IMR-90 (cell line): ENCODE results near the gene DPH2.

Source experiments
- CHD1 ChIP-seq: IDR thresholded peaks from 2 replicates; pipeline ENCODE4 v1.6.1; 2012; ENCODE audit warnings: low read depth, low read length, improper control_type of control experiment
- CTCF ChIP-seq: conservative IDR thresholded peaks from 2 replicates; pipeline ENCODE4 v1.5.1; 2012; ENCODE audit warnings: mild to moderate bottlenecking, low read depth, low read length, improper control_type of control experiment
- ELK1 ChIP-seq: fragments of 150-350 bp; IDR thresholded peaks from 2 replicates; pipeline ENCODE4 v1.6.1; 2016; ENCODE audit warnings: low read depth, mild to moderate bottlenecking, low read length, moderate library complexity, borderline replicate concordance
- MXI1 ChIP-seq: IDR thresholded peaks from 2 replicates; pipeline ENCODE4 v1.6.1; 2012; ENCODE audit warnings: low read depth, mild to moderate bottlenecking, low read length, moderate library complexity, borderline replicate concordance
- POLR2A ChIP-seq: IDR thresholded peaks from 2 replicates; pipeline ENCODE4 v1.6.1; 2012; ENCODE audit warnings: mild to moderate bottlenecking, low read depth, low read length
- RCOR1 ChIP-seq: IDR thresholded peaks from 2 replicates; pipeline ENCODE4 v1.6.1; 2012; ENCODE audit warnings: mild to moderate bottlenecking, low read length, improper control_type of control experiment; ENCODE audit not compliant: insufficient replicate concordance
- RFX5 ChIP-seq: IDR thresholded peaks from 2 replicates; pipeline ENCODE4 v1.8.0; 2012; ENCODE audit warnings: low read depth, mild to moderate bottlenecking, low read length, moderate library complexity
- USF2 ChIP-seq: fragments of 150-350 bp; IDR thresholded peaks from 2 replicates; pipeline ENCODE4 v1.6.1; 2017; ENCODE audit warnings: mild to moderate bottlenecking, antibody characterized with exemption, low read length, low read depth

- TF ChIP-seq RFX5 (no peak), POLR2A (no peak), ELK1 (no peak), MXI1 (no peak), CTCF (no peak), USF2 (no peak), CHD1 (no peak), RCOR1 (no peak)
Measured at GRCh38 chr1:44014365-44015104, 44.7 kb downstream of the DPH2 start.
